GM12864 (cell line): Measurements from ENCODE around the gene ENO1.

ENCODE experiments used
- DNase-seq: peaks from one replicate; pipeline ENCODE4 v3.0.0-alpha.2; 2011; ENCODE audit warnings: low read depth
- H3K4me3 ChIP-seq: 2 replicates; pipeline ENCODE4 v1.5.1; 2011; ENCODE audit warnings: mild to moderate bottlenecking, low read depth, low read length, control low read depth
- TF ChIP-seq, protein P1 (sequence below): IDR thresholded peaks from 2 replicates; pipeline ENCODE4 v1.5.1; 2011; ENCODE audit warnings: low read depth, mild to moderate bottlenecking, moderate library complexity, low read length, control low read depth, inconsistent platforms; ENCODE audit errors: missing control alignments

The ENO1 gene

DNA sequence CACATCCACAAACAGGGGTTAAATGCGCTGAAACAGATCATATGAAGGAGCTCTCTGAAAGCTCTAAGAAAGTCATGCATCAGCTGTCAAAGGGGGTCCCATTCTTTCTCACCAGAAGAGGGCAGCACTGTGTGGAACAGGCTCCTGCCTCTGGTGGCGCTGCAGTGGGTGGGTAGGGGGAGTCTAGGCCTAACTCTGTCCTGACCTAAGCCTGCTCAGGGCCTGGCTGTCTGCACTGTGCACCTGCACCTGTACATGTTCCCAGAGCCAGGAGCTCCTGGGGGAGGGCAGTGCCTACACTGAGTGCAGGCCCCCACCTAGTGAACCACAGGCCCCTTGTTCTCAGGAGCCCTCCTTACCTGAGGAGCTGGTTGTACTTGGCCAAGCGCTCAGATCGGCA is 16.0 kb downstream of the ENO1 start:
- no peak overlapping the region for H3K4me3 ChIP-seq
- no peak for DNase-seq
- TF ChIP-seq, protein P1, sequence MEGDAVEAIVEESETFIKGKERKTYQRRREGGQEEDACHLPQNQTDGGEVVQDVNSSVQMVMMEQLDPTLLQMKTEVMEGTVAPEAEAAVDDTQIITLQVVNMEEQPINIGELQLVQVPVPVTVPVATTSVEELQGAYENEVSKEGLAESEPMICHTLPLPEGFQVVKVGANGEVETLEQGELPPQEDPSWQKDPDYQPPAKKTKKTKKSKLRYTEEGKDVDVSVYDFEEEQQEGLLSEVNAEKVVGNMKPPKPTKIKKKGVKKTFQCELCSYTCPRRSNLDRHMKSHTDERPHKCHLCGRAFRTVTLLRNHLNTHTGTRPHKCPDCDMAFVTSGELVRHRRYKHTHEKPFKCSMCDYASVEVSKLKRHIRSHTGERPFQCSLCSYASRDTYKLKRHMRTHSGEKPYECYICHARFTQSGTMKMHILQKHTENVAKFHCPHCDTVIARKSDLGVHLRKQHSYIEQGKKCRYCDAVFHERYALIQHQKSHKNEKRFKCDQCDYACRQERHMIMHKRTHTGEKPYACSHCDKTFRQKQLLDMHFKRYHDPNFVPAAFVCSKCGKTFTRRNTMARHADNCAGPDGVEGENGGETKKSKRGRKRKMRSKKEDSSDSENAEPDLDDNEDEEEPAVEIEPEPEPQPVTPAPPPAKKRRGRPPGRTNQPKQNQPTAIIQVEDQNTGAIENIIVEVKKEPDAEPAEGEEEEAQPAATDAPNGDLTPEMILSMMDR: peak; percentile 77

DNA sequence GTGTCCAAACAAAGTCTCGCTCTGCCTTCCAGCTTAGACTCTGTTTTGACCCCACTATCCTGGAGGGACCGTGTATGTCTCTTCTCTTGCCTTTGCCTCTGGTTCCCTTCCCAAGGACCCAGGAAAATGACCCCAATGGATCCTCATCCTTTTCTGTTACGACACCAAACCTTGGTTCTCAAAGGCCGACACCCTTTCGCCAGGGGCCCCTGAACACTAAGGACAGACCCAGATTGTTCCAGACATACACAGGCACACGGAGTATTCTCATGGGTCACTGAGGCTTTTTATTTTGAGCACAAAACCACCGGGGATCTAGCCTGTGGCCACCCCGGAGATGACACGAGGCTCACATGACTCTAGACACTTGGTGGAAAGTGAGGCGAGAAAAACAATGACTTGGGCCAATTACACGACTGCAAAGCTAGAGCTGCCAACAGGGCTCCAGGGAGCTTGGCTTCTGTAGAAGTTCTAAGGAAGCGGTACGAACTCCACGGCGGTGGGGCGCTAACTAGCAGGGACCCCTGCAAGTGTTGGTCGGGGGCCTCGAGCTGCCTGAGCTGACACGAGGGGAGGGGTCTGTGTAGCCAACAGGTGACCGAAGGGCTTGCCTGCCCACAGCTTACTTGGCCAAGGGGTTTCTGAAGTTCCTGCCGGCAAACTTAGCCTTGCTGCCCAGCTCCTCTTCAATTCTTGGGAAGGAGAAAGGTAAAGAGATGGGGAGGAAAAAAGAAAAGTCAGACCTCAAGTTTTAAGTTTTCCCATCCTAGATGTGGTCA is 17.6 kb downstream of the ENO1 start:
- no peak overlapping the region for H3K4me3 ChIP-seq
- no peak for DNase-seq
- TF ChIP-seq, protein P1: no peak

DNA sequence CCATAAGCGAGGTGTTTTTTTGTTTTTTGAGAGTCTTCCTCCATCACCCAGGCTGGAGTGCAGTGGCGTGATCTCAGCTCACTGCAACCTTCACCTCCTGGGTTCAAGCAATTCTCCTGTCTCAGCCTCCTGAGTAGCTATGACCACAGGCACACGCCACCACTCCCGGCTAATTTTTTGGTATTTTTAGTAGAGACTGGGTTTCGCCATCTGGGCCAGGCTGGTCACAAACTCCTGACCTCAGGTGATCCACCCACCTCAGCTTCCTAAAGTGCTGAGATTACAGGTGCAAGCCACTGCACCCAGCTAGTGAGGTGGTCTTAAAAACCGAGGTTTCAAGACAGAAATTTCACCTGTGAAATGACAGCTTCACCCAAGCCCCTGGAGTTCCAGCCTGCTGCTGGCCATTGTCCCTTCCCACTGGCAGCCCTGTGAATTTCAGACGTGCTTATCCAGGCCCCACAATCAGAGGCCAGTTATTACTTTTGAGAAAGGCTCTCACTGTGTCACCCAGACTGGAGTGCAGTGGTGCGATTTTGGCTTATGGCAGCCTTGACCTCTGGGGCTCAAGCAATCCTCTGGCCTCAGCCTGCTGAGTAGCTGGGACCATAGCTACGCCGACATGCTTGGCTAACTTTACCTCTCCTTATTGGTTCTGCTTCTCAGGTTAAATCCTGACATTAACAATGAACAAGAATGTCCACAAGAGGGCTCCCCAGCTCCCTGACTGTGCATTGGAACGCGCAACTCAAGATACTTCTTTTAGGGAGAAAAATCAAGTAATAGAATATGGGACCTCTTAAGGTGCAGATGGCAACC is 19.4 kb downstream of the ENO1 start:
- DNase-seq: no peak
- H3K4me3 ChIP-seq: no peak overlapping the region
- TF ChIP-seq, protein P1: peak; percentile 63

DNA sequence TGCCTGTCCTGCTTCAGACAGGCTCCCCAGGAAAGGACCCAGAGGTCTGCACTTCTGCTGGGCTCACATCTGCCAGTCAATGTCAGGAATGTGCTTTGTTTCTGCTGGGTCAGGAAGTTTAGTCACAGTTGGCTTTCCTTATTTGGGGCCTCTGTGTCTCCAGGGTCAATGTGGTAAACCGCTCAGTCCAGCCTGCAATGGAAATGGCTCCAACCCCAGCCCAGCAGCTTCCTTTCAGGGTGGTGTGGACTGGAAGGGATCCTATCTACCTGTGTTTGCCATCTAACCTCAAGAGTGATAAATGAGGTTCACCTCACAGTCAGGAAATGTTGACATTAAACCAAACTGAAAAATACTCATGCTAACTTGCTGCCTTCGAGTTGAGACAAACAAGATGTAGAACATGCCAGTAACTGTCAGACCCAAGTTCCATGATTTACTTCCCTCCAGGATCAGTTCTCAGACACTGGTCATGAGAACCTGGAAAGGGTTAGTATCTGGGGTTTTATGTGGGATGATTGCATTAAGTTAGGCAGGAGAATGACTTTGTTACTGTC is 20.3 kb downstream of the ENO1 start:
- no peak overlapping the region for H3K4me3 ChIP-seq
- TF ChIP-seq, protein P1: no peak
- DNase-seq: no peak

DNA sequence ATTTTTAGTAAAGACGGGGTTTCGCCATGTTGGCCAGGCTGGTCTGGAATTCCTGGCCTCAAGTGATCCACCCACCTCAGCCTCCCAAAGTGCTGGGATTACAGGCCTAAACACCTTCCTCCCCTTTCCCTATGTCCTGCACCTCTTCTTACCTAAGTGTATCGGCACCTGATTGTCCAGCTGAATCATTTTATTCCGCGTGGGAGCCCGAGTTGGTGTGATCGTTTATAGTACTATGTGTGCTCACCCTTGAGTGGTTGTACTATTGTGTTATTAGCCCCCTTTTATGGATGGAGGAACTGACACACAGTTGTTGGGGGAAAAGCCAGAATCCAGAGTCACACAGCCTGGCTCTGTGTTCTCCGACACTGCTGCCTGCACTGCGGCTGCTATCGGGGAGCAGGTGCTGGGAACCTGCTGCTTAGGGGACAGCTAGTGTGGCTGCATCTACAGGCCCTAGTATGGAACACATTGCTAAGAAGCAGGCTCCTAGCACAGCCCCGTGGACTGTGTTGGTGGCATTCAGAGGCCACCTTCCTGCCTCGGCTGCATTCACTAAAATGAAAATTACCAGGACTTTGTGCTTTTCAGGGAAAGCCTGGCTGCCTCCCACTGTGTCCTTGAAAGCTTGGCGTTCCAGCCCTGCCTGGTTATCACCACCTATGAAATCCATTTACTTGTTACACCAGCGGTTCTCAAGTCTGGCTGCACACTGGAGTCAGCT is 21.6 kb downstream of the ENO1 start:
- TF ChIP-seq, protein P1: no peak
- no peak overlapping the region for H3K4me3 ChIP-seq
- DNase-seq: no peak

DNA sequence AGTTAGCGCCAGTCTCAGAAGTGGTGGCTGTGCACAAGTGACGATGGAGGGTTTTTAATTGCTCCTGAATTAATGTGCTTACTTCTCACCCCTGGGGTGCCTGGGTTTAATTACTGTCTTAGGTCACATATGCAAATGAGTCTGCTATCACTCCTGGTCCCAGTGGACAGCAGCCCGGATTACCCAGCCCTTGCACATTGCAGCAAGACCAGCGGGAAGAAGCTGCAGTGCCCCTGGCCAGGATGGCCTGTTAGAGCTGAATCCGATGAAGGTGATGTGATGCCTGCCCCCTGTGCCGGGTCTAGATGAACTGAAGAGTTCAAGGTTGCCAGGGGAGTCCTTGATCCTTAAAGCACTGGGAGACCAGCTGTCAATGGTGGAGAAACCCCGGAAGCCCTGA is 24.2 kb downstream of the ENO1 start:
- no peak overlapping the region for H3K4me3 ChIP-seq
- TF ChIP-seq, protein P1: no peak
- DNase-seq: no peak
